Activated gamma-delta T cell (primary cell): ENCODE results near the gene IGFN1.

Experiments used
- DNase-seq: peaks from one replicate; lab custom pipeline; 2025; lab: John Stamatoyannopoulos, UW

The IGFN1 gene

DNA sequence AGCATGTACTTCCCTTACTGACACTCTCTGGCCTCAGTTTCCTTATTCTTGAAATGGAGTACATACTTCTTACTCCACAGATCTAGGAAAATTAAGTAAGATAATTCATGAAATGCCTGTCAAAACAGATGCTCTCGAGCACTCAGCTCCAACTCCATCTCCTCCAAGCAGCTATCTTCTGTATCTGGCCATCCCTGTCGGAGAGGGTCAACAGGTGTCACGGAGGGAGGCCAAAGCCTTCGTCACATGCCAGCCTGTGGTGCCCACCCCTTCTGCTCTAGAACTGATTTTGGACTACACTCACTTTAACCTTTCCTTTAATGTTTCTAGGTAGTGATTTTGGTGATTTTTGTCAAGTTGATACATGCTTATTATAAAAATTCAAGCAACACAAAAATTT, 73.9 kb downstream of the IGFN1 start:
- DNase-seq = no peak

DNA sequence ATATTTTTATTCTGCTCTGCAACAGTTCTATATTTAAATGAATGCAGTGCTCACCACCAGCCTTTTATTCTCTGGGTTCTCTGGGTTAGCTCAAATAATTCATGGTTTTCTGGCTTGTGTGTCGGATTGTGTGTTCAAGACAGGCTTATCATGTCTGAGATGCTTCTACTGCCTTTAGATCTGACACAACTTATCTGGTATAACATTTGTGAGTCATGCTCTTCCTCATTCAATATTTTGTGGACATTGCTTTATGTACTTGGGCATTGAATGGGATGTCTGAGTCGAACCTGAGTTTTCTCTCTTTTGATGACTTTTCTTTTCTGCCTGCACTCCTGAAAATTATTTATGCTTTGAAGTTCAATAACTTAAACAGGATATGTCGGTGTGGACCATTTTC, 75.1 kb downstream of the IGFN1 start:
- DNase-seq = no peak

DNA sequence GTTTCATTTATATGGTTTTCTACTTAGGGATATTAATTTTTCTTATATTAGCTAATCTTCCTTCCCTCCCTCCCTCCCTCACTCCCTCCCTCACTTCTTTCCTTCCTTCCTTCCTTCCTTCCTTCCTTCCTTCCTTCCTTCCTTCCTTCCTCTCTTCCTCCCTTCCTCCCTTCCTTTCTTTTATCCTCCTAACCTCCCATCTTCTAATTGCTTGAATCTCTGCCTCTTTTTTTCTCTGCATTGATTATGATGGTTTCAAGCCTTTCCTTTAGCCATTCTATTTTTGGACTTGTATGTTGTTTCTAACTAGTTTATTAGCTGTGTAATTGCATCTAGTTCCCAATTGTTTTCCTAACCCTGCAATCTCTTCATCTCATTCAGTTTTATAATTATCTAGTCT, 75.7 kb downstream of the IGFN1 start:
- no peak for DNase-seq

DNA sequence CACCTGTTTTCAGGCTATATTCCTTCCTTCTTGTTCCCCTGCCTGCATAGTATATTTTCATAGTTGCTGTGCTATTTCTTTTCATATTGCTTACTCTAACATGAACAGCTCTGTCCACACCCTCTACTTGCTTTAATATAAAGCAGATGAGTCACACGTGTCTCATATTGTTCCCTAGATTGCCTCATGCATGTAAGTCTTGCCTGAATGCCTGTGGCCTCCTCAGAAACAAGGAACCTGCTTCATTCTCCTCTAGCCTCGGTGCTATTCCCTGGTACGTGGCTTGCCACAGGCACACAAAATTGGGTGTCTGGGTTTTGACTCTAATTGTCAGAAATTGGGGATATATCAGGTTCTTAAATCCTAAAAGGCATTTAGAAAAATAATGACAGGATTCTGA, 76.2 kb downstream of the IGFN1 start:
- DNase-seq = no peak

DNA sequence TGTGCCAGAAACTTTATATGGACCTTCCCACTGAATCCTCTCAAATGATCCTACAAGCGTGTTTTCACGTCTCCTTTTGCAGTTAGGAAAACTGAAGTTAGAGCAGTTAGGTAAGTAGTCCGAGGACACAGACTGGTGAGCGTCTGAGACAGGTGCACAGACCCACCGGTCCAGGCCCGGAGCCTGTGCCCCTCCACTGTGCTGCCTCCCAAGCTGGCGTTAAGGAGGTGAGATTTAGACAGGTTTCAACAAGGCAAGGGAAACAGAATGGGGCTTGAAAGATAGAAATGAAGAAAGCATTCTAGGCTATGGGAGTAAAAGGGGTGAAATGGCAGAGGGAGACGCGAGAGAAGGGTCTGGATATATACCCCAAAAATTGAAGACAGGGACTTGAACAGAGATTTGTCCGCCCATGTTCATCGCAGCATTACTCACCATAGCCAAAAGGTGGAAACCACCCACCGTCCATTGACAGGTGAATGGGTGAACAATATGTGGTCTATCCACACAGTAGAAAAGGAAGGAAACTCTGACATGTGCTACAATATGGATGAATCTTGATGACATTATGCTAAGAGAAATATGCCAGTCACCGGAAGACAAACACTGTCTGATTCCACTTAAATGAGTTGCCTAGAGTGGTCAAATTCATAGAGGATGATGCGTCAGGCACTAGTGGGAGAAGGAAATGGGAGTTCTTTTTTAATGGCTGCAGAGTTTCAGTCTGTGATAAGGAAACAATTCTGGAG, 77.0 kb downstream of the IGFN1 start:
- DNase-seq = no peak

DNA sequence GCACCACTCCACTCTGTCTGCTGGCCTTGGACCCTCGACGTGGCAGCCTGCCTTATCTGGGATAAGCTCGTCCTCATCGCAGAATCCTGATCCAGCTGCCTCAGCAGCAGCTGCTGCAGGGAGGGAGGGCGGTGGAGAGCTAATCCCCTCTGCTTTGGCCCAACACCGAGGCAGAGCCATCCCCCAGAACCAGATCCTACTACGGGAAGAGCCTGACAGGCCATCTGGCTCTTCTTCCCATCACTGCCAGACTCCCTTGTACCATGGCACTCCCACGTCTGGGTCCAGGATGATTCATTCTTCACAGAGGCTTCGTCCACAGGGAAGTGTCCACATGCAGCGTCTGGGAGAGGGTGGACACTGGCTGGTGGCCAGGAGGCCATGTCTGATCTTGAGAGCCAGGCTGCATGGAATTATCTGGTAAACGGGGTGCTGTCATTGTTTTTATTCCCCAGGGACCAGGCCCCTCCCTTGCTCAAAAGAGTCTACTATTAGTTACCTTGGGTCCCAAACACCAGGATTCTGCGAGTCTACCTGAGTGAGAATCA, 78.1 kb downstream of the IGFN1 start:
- DNase-seq = no peak

DNA sequence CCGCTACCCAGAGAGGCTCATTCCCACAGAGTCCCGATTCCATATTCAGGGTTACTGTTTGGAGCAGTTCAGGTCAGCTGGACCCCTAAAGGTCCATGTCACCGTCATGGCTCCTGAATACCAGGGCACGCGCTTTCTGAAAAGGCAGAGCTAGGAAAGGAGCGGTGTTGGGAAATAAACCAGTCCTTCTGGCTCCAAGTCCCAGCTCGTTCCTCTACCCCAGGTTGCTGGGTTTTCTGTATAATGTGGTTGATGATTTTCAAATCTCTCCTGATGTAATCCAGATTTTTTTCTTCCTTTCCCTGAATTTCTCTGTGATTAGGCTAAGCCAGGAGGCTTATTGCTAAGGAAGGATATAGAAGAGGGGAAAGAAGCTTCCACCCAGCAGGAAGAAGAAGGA, 78.7 kb downstream of the IGFN1 start:
- DNase-seq = no peak

DNA sequence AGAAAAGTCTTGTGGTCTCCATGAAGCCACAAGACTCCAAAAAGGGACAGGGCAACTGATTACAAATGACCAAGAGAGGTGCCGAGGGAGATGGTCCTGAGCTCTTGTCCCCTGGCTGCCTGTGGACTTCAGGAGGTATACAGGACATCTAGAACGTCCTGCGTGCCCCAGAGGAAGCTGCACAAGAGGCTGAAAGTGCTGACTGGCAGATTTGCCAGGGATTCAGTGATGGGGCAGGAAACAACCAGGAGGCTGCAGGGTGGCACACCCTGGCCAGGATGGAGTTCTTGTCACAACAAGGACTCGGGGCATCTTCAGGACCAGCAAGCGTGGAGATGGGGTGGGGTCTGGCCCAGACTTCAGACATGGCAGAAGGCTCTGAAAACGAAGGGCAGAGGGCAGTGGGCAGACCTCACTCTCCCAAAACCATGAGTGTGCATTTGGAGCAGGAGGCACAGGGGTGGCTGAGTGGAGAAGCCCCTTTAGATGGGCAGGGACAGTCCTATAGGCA, 79.3 kb downstream of the IGFN1 start:
- DNase-seq = no peak

DNA sequence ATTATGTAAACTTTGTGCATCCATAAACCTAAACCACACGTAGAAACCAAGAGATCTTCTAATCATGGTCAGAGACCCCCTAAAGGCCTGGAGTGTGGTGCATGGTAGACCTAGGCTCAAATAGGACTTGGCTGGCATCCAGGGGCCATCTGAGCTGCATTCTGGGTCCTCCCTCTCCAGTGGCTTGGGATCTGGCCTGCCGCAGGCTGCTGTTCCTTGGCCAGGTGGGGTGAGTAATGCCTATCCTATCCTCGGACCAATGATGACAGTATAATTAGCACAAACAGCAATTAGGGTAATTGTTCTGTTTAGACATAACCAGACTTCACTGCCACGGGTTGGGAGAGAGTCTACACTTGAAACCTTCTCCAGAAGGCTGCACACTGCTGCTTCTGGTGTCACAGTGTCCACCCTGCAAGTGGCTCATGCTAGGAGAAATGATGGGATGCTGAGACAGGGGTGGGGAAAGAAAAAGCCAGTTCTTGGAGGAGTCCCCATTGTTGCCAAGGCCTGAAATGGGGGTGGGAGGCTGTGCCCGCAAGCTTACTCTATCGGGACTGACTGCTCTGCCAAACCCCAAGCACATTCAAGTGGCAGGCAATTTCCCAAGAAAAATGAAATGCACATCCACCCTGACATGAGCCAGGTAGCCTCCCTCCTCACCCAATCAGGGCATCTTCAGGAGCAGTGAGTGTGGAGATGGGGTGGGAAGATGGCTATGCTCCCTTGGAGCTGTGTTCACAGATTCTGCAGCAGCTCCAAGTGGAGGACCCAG, 80.2 kb downstream of the IGFN1 start:
- DNase-seq = no peak

DNA sequence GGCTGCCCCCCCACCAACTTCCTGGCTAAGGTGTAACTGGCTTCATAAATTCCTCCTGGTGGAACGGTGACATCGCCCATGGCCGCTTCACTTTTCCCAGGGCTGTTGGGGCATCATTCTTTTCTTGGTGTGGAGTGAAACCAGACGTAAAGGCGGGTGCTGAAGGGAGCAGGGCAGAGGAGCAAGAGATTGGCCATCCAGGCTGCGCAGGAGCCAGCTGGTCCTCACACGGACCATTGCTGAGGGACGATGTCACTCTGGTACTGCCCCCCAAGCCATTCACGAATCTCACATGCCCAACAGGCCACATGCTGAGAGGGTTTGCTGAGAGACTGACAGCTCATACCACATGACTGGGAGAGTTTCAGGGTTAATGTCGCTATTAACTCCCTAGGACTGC, 82.2 kb downstream of the IGFN1 start:
- no peak for DNase-seq

DNA sequence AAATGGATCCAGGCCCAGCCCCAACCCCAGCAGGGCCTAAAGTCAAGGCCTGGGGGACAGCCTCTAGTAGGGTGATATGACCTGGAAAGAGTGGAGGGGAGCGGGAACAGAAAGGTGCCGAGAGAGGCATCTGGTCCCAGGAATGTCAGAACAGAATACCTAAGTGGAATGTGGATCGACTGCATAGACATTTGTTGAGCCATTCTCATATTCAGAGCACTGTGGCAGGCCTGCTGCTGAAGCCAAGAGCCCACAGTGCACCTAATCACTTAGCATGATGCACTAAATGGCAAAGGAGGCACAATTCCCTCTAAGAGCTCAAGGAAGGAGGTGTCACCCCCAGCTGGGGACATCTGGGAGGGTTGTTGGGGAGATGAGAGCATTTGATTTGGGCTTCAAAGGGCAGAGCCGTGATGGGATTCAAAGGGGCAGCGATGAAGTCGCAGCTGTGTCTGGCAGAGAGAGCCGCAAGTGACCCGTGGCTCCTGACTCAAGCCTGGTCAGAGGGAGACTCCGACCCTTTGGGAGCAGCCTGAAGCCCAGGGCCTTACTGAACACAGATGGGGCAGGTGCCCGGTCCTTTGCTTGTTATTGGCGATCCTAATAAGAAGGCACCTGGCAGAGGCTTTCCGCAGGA, 84.1 kb downstream of the IGFN1 start:
- DNase-seq = no peak

DNA sequence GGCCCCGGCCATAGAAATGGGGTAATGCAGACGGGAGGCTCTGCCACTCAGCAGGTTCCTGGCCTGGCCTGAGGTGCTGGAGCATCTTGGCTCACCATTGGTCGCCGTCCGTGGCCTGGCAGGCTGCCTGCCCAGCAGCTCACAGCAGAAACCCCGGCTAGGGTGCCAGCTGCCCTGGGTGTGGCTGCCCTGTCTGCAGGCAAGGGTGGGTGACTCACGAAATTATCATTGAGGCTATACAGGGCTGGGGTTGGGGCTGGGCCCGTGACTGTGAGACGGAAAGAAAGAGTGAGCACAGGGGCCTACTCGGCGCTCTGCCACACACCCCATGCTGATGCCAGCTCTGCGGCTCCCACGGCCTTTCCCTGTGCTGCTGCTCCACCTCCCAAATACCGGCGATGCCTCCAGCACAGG, 84.6 kb downstream of the IGFN1 start:
- no peak for DNase-seq

DNA sequence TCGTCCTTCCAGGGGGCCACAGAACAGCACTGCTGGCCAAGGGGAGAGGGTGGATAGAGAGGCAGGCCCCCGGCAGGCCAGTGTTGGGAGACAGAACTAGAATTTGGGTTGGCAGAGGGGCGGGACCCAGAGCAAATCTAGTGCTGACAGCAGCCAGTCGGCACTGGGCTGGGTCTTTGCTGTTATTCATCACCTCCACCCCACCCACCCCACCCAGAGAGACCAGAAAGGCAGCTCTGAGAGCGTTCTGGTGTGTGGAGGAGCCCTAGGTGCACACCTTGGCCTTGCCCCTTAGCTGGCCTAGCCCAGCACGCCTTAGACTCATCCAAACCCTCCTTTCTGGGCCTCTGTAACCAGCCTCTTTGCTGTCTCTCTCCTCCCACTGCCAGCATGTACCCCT, 86.3 kb downstream of the IGFN1 start:
- no peak for DNase-seq

DNA sequence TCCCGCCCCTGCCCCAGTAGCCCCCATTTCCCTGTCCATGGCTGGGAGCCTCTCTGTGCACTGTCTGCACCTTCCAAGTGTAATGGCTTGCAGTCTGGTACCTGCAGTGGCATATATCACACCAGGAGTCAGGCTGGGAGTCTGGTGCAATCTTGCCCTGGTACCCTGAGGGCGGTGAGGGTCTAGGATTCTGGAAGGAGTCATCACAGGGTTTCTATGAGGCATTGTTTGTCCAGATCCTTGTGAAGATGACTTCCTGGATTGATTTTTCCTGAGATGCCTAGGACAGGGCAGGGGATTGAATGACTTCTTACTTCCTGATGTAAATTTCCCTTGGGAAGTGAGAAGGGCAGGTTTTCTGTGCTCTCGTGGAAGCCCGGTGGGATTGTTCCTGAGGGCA, 86.8 kb downstream of the IGFN1 start:
- no peak for DNase-seq
